H7 (cell line): ENCODE measurements around the gene ALK. TPM values are rescaled to one million over a fixed set of nuclear protein-coding genes. Genes with fewer than 3 reads are reported as not detected.

ENCODE experiments used
- DNase-seq: peaks from one replicate; pipeline ENCODE4 v3.0.0; 2012
- H3K27me3 ChIP-seq: 2 replicates; pipeline ENCODE4 v1.6.0; 2011; ENCODE audit warnings: mild to moderate bottlenecking, low read length; ENCODE audit not compliant: control insufficient read depth, insufficient read depth
- H3K36me3 ChIP-seq: replicated peaks from 2 replicates; pipeline ENCODE4 v1.5.1; 2011; ENCODE audit warnings: low read length; ENCODE audit not compliant: control insufficient read depth, insufficient read depth
- H3K4me3 ChIP-seq: 2 replicates; pipeline ENCODE4 v1.5.1; 2011; ENCODE audit warnings: low read depth, mild to moderate bottlenecking, control low read depth, low read length, moderate library complexity; ENCODE audit not compliant: insufficient read depth
- total RNA-seq: library from RNA; depleted of rRNA; stranded (reverse); fragments of >200 nt; shearing (Covaris generic); gene quantifications from 2 replicates; pipeline ENCODE4 v1.2.3, GENCODE V29; 2014

The ALK gene
- total RNA-seq, 1 experiment from 2014 or later: 0.21 TPM

DNA sequence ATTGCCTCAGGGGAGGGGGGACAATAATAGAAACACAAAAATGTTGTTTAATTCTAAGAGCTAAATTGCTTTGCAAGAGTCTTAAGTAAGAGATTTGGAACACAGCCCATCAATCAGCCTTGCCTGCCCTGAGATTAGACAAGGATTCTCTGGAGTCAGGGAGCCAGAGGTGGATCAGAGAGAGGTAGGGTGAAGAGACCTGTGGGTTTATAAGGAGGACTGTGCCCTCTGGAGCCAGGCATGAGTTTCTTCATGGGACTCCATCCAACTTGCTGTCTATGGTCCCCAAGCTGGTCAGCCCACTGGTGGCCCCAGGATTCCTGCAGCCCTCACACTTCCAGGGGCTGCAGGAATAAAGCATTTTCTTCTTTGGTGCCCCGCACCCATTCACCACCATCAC is 139.3 kb downstream of the ALK start:
- Histone ChIP-seq H3K4me3 (no peak overlapping the region), H3K27me3 (no peaks in the 10 kb centered on the region), H3K36me3 (no peaks in the 10 kb centered on the region)
- DNase-seq: no peak

DNA sequence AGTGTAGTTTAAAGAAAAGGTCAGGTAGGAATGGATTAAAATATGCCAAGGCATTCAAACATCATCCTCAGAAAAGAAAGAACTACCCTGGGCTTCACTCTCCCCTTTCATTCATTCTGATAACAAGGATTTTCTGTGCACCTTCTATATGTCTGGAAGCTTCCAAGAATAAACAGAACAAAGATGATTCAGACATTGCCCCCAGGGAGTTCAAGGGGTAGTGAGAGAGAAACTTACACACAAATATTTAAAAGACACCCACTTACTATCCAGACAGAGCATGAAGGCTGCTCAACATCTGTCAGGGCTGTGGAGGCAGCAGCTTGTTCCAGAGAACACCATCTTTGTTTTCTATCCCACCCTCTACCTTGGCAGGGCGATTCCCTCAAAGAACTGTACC is 140.5 kb downstream of the ALK start:
- Histone ChIP-seq H3K27me3 (no peaks in the 10 kb centered on the region), H3K4me3 (no peak overlapping the region), H3K36me3 (no peaks in the 10 kb centered on the region)
- DNase-seq: no peak

DNA sequence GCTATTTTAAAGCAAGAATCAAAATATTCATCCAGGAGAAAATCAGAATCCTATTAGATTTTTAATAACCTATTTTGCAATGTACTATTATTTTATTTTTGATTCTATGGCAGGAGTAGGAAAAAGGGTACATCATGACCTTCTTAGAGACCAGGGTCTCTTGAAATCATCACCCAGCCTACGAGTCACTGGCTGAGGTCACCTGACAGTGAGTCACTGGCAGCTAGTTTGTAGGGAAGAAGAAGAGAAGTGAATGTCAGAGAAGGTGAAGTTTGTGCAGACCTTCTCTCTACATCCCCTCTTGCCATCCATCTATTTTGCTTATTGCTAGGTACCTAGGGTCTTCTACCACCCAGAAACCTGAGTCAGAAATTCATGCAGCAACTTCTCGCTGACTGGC is 144.2 kb downstream of the ALK start:
- no peaks in the 10 kb centered on the region for H3K27me3 ChIP-seq
- DNase-seq: no peak
- no peak overlapping the region for H3K4me3 ChIP-seq
- no peaks in the 10 kb centered on the region for H3K36me3 ChIP-seq

DNA sequence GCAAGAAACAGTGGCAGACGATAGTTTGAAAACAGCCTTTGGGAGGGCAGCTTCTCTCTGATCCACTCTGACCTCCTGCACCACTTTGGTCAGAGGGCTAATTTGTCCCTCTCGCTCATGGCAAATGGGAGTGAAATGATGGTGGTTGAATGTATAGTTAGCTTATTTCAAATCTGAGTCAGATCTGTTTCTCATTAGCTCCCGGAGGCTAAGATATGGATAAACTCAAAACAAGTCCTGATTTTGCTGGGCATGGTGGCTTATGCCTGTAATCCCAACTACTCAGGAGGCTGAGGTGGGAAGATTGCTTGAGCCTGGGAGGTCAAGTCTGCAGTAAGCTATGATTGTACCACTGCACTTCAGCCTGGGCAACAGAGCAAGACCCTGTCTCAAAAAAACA is 145.0 kb downstream of the ALK start:
- H3K36me3 ChIP-seq: no peaks in the 10 kb centered on the region
- no peaks in the 10 kb centered on the region for H3K27me3 ChIP-seq
- no peak overlapping the region for H3K4me3 ChIP-seq
- DNase-seq: no peak

DNA sequence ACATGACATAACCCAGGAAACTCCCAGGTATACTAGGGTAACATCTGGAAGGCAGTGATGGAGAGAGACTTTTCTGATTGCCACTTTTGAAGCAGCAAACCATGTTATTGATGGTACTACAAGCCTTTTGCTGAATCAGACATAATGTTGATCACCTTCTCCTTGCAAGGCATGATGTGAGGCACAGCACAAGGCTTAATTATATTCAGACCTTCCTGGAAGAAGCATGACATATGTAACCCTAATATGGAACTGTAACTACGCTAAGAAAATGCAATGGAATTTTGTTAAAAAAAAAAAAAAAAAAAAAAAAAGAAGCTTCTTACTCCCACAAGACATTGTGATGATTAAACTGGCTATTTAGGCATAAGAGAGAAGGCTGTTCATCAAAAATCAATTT is 145.4 kb downstream of the ALK start:
- Histone ChIP-seq H3K36me3 (no peaks in the 10 kb centered on the region), H3K4me3 (no peak overlapping the region), H3K27me3 (no peaks in the 10 kb centered on the region)
- DNase-seq: no peak

DNA sequence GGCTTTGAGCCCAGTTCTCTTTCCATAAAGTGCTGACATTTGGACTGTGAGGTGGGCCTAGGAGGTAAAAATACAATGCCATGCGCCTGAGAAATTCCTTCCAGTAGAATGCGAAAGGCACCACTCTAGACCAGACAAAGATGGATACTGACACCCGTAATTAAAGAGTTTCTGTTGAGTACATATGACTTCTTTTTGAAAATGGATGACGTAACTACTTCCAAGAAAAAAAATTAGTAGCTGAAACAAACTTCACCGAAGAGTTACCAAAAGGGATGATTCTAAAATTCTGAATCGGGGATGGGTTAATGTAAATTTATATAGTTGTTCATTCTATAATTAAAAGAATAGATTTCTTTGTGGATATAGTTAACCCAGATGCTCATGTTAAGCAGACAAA is 146.8 kb downstream of the ALK start:
- Histone ChIP-seq H3K27me3 (no peaks in the 10 kb centered on the region), H3K36me3 (no peaks in the 10 kb centered on the region), H3K4me3 (no peak overlapping the region)
- no peak for DNase-seq

DNA sequence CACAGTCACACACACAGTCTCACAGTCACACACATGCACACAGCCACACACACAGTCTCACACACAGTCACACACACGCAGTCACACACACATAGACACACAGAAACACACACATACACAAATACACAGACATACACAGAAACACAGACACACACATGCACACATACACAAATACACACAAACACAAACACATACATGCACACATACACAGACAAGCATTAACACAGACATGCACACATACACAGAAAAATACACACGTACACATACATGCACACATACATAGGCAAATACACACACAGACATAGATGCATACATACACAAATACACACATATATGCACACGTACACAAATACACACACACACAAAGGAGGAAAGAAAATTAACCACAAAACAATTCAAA is 150.5 kb downstream of the ALK start:
- Histone ChIP-seq H3K36me3 (no peaks in the 10 kb centered on the region), H3K27me3 (no peaks in the 10 kb centered on the region), H3K4me3 (no peak overlapping the region)
- no peak for DNase-seq

DNA sequence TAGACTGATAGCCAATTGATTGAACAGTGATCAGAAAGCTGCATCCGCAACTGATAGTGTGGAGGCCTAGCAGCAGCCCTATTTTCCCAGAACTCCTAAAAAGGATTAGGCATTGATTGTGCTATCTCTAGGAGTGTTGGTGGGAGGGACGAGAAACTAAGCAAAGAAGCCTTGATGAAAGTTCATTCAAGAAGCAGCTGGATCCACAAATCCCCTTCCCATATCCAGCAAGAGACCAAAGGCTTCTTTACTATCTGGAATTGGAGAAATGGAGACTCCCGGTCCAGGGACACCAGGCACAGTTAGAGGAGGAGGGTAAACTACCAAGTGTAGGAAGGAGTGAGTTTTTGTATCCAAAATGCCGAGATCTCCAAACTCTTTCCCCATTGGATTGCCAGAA is 151.5 kb downstream of the ALK start:
- no peaks in the 10 kb centered on the region for H3K27me3 ChIP-seq
- no peak for DNase-seq
- H3K36me3 ChIP-seq: no peaks in the 10 kb centered on the region
- H3K4me3 ChIP-seq: no peak overlapping the region

DNA sequence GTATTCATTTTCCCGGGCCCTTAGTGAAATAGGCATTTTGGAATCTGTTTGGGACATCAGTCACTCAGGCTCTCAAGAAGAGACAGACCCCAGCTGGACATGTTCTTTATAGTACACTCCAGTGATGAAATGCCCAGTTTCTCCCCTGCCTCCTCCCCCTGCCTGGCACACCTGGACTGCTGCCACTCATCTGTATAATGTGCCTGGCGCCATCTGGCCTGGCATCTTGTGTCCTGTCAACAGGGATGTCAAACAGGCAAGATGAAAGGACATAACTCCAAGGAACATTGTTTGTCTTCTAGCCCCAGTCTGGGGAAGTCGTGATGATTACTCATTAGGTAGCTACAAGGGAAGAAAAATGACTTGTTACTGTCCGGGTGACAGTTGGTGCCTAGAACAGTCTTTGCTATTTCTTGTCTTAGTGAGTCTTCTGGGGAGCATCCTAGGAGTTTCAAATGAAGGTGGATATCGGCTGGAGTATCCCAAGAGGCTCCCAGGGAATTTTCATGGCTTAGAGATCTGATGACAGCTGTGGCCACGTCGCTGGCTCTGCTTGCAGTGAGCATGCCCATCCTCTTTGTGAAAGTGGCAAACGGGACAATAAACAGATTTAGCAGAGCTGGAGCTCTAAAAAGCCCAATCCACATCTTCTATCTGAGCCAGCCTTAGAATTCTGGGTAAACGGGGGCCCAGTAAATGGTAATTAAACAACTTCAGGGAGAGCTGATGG is 153.6 kb downstream of the ALK start:
- DNase-seq: no peak
- Histone ChIP-seq H3K36me3 (no peaks in the 10 kb centered on the region), H3K4me3 (no peak overlapping the region), H3K27me3 (no peaks in the 10 kb centered on the region)

DNA sequence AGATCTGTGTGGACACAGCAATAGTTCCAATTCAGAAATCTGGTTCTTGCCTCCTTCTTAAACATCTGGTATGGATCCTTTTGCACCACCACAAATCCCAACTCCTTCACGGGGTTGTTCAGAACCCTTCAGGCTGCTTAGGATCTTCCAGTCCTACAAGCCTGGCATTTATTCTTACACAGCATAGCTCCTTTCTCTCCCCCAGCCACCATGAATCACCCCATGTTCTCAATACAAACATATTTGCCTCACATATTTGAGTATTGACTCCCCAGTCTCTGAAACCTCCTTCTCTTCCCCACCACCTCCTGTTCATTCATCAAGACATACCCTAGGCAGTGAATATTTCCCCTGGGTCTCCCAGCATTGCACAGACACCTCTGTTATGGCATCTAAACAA is 155.2 kb downstream of the ALK start:
- Histone ChIP-seq H3K27me3 (no peaks in the 10 kb centered on the region), H3K4me3 (no peak overlapping the region), H3K36me3 (no peaks in the 10 kb centered on the region)
- DNase-seq: no peak

DNA sequence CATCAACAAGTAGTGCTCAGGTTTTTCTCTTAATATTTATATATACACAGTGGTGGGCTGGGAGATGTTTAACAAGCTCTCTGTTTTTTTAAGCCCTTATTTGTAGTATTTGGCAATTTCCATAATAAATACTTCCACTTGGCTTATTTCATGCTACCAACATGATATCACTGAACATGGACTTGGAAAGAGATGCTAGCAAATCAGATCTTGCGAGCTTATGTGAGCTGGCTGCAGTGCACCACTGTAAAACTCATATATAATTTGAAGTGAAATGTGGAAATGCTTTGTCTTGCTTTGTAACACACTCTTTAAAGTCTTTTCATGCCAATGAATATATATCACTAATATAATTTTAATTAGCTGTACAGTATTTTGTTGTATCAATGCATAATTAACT is 155.7 kb downstream of the ALK start:
- no peaks in the 10 kb centered on the region for H3K36me3 ChIP-seq
- no peaks in the 10 kb centered on the region for H3K27me3 ChIP-seq
- no peak overlapping the region for H3K4me3 ChIP-seq
- DNase-seq: no peak

DNA sequence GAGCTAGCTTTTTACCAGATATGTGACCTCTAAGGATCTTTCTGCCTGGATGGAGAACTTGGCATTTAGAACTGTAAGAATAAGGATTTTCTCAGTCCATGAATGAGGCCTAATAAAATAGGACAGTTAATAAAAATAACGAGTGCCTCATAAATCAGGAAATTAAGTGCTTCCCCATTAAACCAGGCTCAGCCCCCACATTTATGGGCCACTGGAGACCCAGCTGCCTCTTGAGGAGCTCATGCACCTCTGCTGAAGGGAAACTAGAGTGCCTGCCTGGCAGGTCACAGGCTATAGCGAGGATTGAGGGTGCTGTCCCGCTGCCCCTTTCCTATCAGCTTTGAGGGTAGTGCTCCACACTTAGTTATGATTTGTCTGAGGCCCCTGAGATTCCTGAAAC is 158.0 kb downstream of the ALK start:
- H3K36me3 ChIP-seq: no peaks in the 10 kb centered on the region
- H3K4me3 ChIP-seq: no peak overlapping the region
- DNase-seq: no peak
- H3K27me3 ChIP-seq: no peaks in the 10 kb centered on the region

DNA sequence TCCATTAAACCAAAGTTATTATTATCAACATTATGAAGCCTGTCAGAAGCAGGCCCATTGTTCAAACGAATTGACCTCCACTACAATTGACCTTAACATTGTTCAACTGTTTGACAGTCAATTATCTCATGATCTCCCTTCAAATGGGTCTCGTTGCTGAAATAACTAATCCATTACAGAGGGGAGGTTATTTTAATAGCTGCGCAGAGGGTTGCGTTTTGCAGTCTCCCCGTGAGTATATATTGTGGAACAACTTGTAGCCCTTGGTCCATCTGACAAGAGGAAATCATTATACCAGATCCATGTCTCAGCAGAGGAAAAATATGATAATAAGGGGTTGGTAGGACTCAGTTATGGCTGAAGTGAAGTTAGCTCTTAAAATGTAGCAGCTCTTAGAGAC is 159.1 kb downstream of the ALK start:
- no peaks in the 10 kb centered on the region for H3K27me3 ChIP-seq
- H3K4me3 ChIP-seq: no peak overlapping the region
- no peaks in the 10 kb centered on the region for H3K36me3 ChIP-seq
- DNase-seq: no peak

DNA sequence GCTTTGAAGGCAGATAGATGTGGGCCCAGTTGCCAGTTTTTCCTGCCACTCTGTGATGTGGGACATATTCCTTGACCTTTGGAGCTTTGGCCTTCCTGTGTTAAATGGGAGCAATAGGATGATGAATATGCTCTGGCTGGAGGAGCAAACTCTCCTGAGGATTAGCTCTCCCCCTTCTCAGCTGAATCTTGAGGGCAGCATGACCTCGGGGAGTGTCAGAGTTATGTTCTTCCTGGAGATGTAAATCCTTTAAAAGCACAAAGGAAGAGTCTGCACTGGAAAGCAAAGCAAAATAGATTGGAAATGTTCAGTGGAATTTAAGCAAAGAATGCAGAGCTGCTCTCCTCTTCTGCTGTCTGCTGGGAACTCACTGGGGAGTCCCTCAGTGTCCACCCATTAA is 160.1 kb downstream of the ALK start:
- no peak for DNase-seq
- H3K4me3 ChIP-seq: no peak overlapping the region
- no peaks in the 10 kb centered on the region for H3K27me3 ChIP-seq
- H3K36me3 ChIP-seq: no peaks in the 10 kb centered on the region

DNA sequence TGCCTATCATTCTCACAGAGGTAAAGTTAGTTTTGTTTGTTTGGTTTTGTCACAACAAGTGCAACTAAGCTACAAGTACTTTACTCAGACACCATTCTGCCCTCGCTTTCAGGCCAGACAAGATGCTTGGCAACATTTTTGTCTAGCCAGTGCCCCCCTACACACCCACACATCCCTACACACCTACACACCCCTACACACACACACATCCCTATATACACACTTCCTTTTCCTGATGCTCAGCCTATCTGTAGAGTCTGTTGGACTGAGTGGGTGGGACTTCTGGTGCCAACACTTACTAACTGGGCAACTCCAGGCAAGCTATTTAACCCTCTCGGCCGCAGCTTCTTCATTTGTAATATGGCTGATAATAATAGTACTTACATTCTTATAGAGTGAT is 161.4 kb downstream of the ALK start:
- no peaks in the 10 kb centered on the region for H3K36me3 ChIP-seq
- DNase-seq: no peak
- no peaks in the 10 kb centered on the region for H3K27me3 ChIP-seq
- no peak overlapping the region for H3K4me3 ChIP-seq

DNA sequence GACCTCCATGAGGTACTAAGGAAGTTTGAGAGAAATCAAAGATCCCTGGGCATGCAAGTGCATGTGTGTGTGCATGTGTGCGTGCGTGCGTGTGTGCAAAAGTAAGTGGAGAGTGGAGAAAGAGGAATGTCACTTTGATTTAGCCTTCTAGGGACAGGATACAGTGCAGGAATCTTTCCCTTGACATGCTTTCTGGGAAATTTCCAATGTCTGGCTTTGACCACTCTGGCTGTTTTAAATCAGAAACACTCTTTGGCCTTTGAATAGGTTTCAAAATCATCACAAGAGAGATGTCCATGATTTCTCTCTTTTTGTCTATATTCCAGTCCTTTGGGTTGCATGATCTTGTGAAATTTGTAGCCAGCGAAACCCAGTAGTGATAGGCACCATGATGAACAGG is 162.0 kb downstream of the ALK start:
- DNase-seq: no peak
- Histone ChIP-seq H3K4me3 (no peak overlapping the region), H3K27me3 (no peaks in the 10 kb centered on the region), H3K36me3 (no peaks in the 10 kb centered on the region)
